ENCODE data around the gene SLC30A1. TPM values are rescaled to one million over a fixed set of nuclear protein-coding genes. Genes with fewer than 3 reads are reported as not detected.

Gene SLC30A1
- polyA plus RNA-seq, 1 of the 3 experiments (the other 2 are of a cell fraction): 6.9 TPM

DNA sequence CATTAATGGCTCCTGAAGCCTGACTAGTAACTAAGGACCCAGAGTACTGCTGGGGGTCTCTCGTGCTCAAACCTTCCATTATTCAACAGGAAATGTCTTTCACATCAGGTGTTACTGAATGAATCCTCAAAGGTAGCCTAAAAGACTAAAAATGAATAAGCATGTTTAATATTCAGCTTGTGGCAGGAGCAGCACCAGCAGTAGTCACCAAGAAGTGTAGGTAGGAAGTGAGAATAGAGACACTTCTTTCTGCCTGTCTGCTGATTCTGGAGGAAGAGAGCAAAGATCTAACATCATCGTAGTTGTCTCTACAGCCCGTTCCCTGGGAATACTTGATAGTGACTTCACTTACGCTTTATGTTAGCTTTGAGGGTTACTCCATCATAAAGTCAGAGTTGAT, 7.6 kb upstream of the SLC30A1 start:
- Histone ChIP-seq H3K4me1 (ENCODE audit: control insufficient read depth in 1 of 2, insufficient read depth in 2 of 2, low read depth in 1 of 2, low read length in 1 of 2) (peaks cover 0 to 5% of the 10 kb centered on the region in 2 experiments; a peak in 2 of 4 replicates), H3F3A (replicated peaks; ENCODE audit: insufficient read depth) (peaks cover 5% of the 10 kb centered on the region), H3K79me2 (ENCODE audit: insufficient read depth) (no peaks in the 10 kb centered on the region), H4K20me1 (ENCODE audit: insufficient read depth) (no peaks in the 10 kb centered on the region), H2AFZ (ENCODE audit: low read depth) (no peak overlapping the region), H3K4me2 (no peak overlapping the region), H3K9me3 (no peaks in the 10 kb centered on the region), H3K36me3 (replicated peaks in 1 of 2; ENCODE audit: control insufficient read depth in 1 of 2, insufficient read depth in 2 of 2, low read length in 1 of 2) (no peaks in the 10 kb centered on the region), H3K9ac (no peak overlapping the region), H3K27me3 (ENCODE audit: insufficient read depth) (no peaks in the 10 kb centered on the region), H3K4me3 (ENCODE audit: low read depth in 2 of 2, low read length in 1 of 2) (no peak overlapping the region), H3K9me2 (no peaks in the 10 kb centered on the region), H3K27ac (ENCODE audit: low read depth in 2 of 2, low read length in 1 of 2) (no peak overlapping the region)
- TF ChIP-seq, protein P1, sequence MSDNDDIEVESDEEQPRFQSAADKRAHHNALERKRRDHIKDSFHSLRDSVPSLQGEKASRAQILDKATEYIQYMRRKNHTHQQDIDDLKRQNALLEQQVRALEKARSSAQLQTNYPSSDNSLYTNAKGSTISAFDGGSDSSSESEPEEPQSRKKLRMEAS (IDR thresholded peaks at IDR 0.05; ENCODE audit: low read depth): no peak
- no peak for TF ChIP-seq SIN3A (IDR thresholded peaks at IDR 0.05; ENCODE audit: borderline replicate concordance, low read depth, low read length)
- TF ChIP-seq GABPA (IDR thresholded peaks at IDR 0.05; ENCODE audit: low read depth): no peak
- TF ChIP-seq, protein P2, sequence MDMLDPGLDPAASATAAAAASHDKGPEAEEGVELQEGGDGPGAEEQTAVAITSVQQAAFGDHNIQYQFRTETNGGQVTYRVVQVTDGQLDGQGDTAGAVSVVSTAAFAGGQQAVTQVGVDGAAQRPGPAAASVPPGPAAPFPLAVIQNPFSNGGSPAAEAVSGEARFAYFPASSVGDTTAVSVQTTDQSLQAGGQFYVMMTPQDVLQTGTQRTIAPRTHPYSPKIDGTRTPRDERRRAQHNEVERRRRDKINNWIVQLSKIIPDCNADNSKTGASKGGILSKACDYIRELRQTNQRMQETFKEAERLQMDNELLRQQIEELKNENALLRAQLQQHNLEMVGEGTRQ (IDR thresholded peaks at IDR 0.05; ENCODE audit: borderline replicate concordance, low read depth, low read length): no peak
- no peak for TF ChIP-seq CHD2 (IDR thresholded peaks at IDR 0.05; ENCODE audit: low read length, partially characterized antibody)
- TF ChIP-seq JUND (IDR thresholded peaks at IDR 0.05): no peak
- ChIA-PET CTCF (no interaction called here), POLR2A (no interaction called here)
- WGBS (ENCODE audit: low lambda C conversion rate): 85% methylated on average over 4 of the region's 4 CpGs
- no peak for DNase-seq

DNA sequence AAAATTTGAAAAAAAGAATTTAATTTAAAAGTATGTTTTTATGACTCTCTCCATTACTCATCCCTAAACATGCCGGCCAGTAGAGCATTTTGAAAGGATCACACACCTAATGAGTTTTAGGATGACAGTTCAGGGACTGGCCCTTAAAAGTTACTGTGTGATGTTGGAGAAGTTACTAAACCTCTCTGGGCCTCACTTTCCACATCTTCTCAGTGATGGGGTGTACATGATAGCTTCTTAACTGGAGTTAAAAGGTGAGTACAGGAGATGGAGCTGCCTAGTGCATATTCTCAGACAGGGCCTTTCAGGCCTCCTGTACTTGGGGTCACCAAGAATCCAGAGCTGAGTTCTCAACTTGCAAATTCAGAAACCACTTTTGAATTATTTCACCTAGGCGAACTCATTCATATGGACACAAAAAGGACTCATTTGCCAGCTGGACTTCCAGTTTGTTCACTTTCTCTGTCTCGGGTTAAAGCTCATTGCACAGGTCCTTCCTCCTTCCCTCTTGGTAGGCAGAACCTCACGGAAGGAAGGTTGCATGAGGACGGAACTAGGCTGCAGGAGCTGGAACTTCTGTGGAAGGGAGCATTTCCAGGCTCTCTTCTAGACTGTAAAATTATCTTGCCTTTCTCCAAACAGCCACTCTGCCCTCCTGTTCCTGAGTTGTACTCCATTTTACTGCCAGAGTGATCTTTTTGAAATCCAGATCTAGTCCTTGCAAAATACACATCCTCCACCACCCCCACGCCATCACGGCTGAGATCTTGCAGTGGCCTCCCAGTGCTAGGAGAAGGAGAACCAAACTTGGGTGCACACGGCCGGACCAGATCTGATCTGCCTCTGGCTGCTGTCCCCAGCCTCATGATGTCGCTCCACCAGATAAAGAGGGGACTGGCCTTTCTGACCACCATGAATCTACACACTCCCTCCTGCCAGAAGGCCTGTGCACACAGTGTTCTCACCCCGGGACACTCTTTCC, 4.3 kb upstream of the SLC30A1 start:
- H3K4me1 ChIP-seq (ENCODE audit: control insufficient read depth in 1 of 2, insufficient read depth in 2 of 2, low read depth in 1 of 2, low read length in 1 of 2): peaks cover 7 to 13% of the 10 kb centered on the region in 2 experiments; a peak in 3 of 4 replicates
- CTCF ChIA-PET: interaction anchor here (1.4 to 2.0 kb wide), 2 partner anchors 13 to 65 kb away, joined by 4 to 6 read pairs; no protein-coding TSS in a partner anchor
- no peaks in the 10 kb centered on the region; the same call in 1 of the 2 replicates for H4K20me1 ChIP-seq (ENCODE audit: insufficient read depth)
- no peak overlapping the region for H3K4me3 ChIP-seq (ENCODE audit: low read depth in 2 of 2, low read length in 1 of 2)
- peaks cover 6% of the 10 kb centered on the region for H3K79me2 ChIP-seq (ENCODE audit: insufficient read depth)
- H3K27ac ChIP-seq (ENCODE audit: low read depth in 2 of 2, low read length in 1 of 2): no peak overlapping the region
- 87% methylated on average over 11 of the region's 11 CpGs for WGBS (ENCODE audit: low lambda C conversion rate)
- no peak for DNase-seq
- no peak overlapping the region for H3K9ac ChIP-seq
- H3K9me2 ChIP-seq: no peaks in the 10 kb centered on the region
- no peaks in the 10 kb centered on the region for H3K36me3 ChIP-seq (replicated peaks in 1 of 2; ENCODE audit: control insufficient read depth in 1 of 2, insufficient read depth in 2 of 2, low read length in 1 of 2)
- H2AFZ ChIP-seq (ENCODE audit: low read depth): no peak overlapping the region
- no peaks in the 10 kb centered on the region for H3K9me3 ChIP-seq
- no peak overlapping the region for H3K4me2 ChIP-seq
- no peaks in the 10 kb centered on the region for H3F3A ChIP-seq (replicated peaks; ENCODE audit: insufficient read depth)
- TF ChIP-seq JUND (IDR thresholded peaks at IDR 0.05) (no peak), GATA2 (CRISPR knock-in tag; IDR thresholded peaks at IDR 0.05) (no peak), RCOR1 (IDR thresholded peaks at IDR 0.05; ENCODE audit: low read length) (no peak), GABPA (IDR thresholded peaks at IDR 0.05; ENCODE audit: low read depth) (no peak), FOXM1 (IDR thresholded peaks at IDR 0.05; ENCODE audit: low read depth) (no peak), TEAD4 (IDR thresholded peaks at IDR 0.05; ENCODE audit: borderline replicate concordance, insufficient read depth) (no peak), NFIC (IDR thresholded peaks at IDR 0.05; ENCODE audit: borderline replicate concordance) (no peak), EZH2phosphoT487 (IDR thresholded peaks at IDR 0.05; ENCODE audit: borderline replicate concordance, low read depth) (no peak), ELF1 (IDR thresholded peaks at IDR 0.05) (no peak), RXRA (IDR thresholded peaks at IDR 0.05; ENCODE audit: borderline replicate concordance, low read depth) (no peak), POLR2AphosphoS5 (IDR thresholded peaks at IDR 0.05; ENCODE audit: low read depth, low read length) (no peak), FOXJ3 (CRISPR knock-in tag; IDR thresholded peaks at IDR 0.05) (no peak), SMC3 (IDR thresholded peaks at IDR 0.05; ENCODE audit: low read depth, low read length) (no peak), FOSL2 (IDR thresholded peaks at IDR 0.05; ENCODE audit: borderline replicate concordance, low read depth) (no peak)
- TF ChIP-seq, protein P2 (IDR thresholded peaks at IDR 0.05; ENCODE audit: borderline replicate concordance, low read depth, low read length): no peak
- POLR2A ChIA-PET: no interaction called here
- H3K27me3 ChIP-seq (ENCODE audit: insufficient read depth): no peaks in the 10 kb centered on the region

Data from SK-N-SH (cell line).